LNCaP clone FGC (cell line): ENCODE data around the gene OR52B6.

Source experiments
- DNase-seq: peaks from one replicate; pipeline ENCODE4 v3.0.0-alpha.2; 2011; ENCODE audit warnings: low read depth
- H3K4me3 ChIP-seq: 2 replicates; pipeline ENCODE4 v1.5.1; 2011; ENCODE audit warnings: mild to moderate bottlenecking, low read depth, low read length, control low read depth
- TF ChIP-seq, protein P1 (sequence below): IDR thresholded peaks from 2 replicates; pipeline ENCODE4 v1.5.1; 2012; ENCODE audit warnings: mild to moderate bottlenecking; ENCODE audit not compliant: control insufficient read depth, insufficient read depth; ENCODE audit errors: extremely low read depth

Gene OR52B6

DNA sequence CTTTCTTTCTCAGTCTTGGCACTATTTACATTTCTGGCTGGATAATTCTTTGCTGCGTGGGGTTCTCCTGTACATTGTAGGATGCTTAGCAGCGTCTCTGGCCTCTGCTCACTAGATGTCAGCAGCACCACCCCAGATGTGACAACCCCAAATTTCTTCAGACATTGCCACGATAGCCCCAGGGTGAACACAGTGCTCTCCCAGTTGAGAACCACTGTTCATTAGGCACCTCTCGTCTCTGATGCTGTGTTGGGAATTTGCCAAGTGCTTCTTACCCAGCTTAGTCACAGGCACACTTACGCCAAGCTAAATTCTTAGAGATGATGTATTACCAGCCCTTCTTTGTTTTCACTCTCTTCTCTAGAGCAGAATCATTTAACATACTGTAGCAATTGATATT, 25.2 kb downstream of the OR52B6 start:
- H3K4me3 ChIP-seq = no peak overlapping the region
- TF ChIP-seq, protein P1, sequence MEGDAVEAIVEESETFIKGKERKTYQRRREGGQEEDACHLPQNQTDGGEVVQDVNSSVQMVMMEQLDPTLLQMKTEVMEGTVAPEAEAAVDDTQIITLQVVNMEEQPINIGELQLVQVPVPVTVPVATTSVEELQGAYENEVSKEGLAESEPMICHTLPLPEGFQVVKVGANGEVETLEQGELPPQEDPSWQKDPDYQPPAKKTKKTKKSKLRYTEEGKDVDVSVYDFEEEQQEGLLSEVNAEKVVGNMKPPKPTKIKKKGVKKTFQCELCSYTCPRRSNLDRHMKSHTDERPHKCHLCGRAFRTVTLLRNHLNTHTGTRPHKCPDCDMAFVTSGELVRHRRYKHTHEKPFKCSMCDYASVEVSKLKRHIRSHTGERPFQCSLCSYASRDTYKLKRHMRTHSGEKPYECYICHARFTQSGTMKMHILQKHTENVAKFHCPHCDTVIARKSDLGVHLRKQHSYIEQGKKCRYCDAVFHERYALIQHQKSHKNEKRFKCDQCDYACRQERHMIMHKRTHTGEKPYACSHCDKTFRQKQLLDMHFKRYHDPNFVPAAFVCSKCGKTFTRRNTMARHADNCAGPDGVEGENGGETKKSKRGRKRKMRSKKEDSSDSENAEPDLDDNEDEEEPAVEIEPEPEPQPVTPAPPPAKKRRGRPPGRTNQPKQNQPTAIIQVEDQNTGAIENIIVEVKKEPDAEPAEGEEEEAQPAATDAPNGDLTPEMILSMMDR = no peak
- DNase-seq = no peak

DNA sequence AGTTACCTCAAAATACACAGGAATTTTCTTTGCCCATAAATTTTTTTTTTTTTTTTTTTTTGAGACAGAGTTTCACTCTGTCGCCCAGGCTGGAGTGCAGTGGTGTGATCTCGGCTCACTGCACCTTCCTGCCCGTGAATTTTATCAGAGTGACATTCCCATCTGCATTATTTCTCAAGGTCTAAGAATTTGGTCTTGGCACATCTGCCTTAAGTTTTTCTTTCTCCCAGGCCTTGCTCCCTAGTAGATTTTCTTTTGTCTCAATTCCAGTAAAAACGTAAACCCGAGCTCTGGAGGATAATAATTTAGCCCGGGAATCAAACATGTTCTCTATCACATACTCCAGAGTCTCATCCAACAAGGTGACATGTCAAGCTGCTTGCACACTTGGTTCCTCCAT, 28.1 kb downstream of the OR52B6 start:
- TF ChIP-seq, protein P1 = no peak
- H3K4me3 ChIP-seq = no peak overlapping the region
- no peak for DNase-seq

DNA sequence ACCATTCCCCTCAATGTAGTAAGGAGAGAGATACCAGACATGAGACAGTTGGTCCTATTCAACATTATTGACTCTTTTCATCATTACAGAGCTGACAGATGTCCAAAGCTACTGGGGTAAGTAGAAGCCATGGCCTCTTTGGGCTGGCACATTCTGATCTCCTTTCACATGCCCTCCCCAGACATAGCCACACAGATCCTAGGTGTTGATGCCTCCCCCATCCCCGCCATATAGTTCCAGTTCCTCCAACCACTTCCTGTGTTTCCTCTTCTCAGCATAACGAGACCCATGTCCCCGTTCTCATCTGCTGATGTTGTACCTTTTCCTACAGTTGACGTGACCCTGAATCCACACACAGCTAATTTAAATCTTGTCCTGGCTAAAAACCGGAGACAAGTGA, 29.8 kb downstream of the OR52B6 start:
- TF ChIP-seq, protein P1 = no peak
- DNase-seq = no peak
- no peak overlapping the region for H3K4me3 ChIP-seq

DNA sequence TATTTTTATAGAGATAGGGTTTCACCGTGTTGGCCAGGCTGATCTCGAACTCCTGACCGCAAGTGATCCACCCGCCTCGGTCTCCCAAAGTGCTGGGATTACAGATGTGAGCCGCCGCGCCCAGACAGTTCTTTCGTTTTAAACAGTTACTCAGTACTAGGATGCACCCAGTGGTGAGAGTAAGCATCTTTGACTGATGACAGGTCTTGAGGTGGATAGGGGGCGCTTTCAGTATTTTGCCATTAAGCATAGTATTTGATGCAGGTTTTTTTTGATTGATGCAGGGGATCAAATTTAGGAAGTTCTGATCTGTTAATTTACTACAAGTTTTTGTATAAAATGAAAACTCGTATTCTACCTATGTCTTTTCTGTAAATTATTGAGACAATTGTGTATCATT, 30.9 kb downstream of the OR52B6 start:
- no peak for DNase-seq

DNA sequence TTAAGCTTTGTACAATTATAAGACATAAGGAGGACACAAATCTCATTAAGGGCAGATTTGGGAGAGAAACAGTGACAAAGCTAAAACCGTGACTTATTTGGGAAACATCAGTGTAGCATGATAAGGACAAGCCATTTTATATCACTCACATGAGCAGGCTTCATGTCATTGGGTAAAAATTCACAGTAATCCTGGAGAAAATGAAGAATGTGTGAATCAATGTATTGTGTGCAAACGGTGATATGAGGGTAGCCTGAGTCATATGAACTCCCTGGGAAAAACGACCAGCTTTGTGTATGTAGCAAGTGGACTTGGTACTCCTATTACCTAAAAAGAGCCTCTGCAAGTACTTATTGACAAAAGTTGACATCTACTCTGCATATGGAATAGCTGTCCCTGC, 38.1 kb downstream of the OR52B6 start:
- no peak overlapping the region for H3K4me3 ChIP-seq
- TF ChIP-seq, protein P1 = no peak
- no peak for DNase-seq

More for the DNA sequence above, 30.9 kb downstream of the OR52B6 start:
- H3K4me3 ChIP-seq = no peak overlapping the region
- TF ChIP-seq, protein P1 = no peak

DNA sequence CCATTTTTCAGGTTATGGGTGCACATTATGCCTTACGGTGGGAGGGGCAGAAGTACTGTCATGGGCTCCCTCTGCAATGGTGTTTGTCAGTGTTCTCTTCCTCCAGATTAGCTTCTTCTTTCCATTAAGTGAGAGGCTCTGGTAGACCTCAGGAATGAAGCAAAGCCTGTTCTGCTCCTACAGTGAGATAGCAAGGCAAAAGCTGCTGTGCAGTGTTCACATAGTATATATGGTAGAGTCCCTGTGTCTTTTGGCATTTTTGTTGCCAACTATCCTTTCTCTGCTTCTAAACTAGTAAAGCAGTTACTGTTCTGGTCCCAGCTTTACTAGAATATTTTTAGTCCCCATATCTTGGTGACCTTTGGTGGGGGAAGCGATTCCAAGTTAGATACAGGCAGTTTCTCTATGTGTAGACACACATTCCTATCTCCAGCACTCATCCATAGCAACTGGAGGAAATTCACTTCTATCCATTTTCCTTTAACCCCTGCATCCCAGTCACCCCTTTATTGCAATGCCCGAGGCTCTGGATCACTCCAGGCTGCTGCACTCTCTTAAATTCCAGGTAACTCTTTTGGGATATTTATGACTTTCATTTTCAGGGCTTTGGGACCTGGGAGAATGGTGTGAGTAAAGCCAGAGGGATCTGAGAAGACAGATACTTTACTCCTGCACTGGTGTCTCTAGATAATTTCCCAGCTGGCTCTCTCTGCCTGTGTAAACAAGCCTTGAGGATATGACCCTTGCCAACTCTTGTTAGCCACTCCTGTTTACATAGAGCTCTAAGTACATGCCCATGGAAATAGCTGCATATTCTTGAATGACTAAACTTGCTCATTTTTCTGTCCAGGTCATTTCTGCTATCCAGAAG, 40.2 kb downstream of the OR52B6 start:
- peak overlapping the region; percentile 33 for H3K4me3 ChIP-seq
- DNase-seq = peak; percentile 83
- TF ChIP-seq, protein P1 = no peak

DNA sequence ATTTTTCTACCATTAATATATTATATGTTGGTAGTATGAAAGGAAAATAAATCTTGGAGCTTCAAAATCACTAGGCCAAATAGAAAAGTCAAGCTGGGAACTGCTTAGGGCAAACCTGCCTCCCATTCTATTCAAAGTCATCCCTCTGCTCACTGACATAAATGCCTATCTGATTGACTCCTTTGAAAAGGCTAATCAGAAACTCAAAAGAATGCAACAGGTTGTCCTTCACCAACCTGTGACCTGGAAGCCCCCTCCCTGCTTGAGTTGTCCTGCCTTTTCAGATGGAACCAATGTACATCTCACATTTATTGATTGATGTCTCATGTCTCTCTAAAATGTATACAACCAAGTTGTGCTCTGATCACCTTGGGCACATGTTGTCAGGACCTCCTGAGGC, 40.9 kb downstream of the OR52B6 start:
- no peak overlapping the region for H3K4me3 ChIP-seq
- TF ChIP-seq, protein P1 = no peak
- no peak for DNase-seq
